GM12801 (cell line): ENCODE measurements around the gene STAG1.

Experiments used
- TF ChIP-seq, protein P1 (sequence below): IDR thresholded peaks from one replicate; pipeline ENCODE4 v1.5.1; 2011; ENCODE audit warnings: control low read depth; ENCODE audit not compliant: insufficient read length; ENCODE audit errors: extremely low read depth

Gene STAG1

DNA sequence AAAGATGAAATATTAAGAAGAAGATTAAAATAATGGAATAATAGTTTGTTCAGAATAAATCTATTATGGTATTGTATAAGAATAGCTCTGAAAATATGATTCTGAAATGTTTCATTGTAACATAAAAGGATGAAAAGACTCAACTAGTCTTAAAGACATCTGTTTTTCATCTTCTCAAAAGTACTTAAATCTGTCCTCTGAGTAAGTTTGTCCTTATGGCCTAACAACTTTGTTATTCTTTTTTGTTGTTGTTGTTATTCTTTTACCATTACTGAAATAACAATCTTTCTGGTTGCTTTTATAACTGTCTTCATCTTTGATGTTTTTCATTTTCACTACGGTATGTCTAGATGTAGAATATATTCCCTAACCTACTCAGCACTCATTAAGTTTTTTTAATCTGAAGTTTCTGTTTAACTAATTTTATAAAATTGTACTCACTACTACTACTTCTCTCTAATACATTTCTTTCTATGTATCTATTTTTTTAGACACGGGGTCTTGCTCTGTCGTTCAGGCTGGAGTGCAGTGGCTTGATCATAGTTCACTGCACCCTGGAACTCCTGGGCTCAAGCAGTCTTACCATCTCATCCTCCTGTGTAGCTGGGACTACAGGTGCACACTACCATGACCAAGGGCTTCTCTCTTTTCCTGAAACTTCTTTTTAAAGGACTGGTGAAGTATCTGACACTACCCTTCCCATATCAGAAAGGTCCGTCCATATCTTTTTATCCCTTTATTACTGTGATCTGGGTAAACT is 261.4 kb downstream of the STAG1 start:
- TF ChIP-seq, protein P1, sequence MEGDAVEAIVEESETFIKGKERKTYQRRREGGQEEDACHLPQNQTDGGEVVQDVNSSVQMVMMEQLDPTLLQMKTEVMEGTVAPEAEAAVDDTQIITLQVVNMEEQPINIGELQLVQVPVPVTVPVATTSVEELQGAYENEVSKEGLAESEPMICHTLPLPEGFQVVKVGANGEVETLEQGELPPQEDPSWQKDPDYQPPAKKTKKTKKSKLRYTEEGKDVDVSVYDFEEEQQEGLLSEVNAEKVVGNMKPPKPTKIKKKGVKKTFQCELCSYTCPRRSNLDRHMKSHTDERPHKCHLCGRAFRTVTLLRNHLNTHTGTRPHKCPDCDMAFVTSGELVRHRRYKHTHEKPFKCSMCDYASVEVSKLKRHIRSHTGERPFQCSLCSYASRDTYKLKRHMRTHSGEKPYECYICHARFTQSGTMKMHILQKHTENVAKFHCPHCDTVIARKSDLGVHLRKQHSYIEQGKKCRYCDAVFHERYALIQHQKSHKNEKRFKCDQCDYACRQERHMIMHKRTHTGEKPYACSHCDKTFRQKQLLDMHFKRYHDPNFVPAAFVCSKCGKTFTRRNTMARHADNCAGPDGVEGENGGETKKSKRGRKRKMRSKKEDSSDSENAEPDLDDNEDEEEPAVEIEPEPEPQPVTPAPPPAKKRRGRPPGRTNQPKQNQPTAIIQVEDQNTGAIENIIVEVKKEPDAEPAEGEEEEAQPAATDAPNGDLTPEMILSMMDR = no peak

DNA sequence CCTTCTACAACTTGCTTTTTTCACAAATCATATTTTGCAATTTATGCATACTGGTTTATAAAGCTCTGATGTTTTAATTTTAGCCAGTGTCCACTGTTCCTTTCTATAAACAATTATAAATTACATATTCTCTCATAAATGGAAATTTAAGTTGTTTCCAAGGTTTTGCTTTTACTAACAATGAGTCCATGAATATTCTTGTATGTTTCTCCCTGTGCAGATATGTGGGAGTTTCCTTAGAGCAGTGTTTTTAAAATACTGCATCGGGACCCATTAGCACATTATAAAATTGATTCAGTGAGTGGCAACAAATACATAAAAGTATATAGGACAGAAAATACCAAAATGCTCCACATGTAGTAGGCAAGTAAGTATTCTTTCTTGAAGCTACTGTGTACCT is 266.4 kb downstream of the STAG1 start:
- TF ChIP-seq, protein P1 = no peak

DNA sequence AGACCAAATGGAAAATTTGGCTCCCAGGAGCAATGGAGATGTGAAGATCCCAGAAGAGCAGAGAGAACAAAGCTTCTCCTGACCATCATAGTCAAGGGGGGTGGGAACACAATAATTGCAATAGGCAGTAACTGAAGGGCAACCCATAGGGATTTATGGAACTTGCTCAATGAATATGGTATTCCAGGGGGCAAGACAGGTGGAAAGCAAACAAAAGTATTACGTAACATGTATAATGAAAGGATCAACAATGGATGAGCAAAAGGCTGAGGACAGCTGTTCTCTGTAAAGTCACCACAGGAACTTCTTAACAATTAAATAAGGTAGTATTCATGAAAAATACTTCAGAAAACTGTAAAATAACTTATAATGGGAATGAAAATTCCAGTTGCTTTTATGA is 275.9 kb downstream of the STAG1 start:
- TF ChIP-seq, protein P1 = no peak

DNA sequence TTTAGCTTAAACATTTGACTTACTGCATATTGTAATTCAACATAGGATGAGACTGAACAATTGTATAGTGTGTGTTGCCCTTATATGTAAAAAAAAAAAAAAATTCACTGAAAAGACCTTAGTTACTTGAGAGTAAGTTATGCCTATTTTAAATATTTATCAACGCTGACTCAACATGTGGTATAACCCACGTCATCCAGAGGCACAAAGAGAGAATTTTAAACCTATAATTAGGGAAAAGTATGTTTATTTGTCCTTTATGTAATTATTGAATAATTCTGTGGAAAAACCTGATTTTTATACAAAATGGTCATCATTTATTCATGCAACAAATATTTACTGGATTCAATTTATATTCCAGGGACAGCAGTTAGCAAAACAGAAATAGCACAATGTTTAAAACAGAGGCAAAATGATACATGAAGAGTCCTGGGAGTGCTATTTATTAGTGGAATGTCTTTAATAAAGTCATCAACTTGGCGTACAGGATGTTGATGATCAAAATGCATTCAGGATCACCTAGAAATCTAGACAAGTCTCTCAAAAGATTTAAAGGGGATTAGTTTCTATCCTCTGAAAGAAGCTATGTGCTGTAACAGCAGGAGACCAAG is 278.4 kb downstream of the STAG1 start:
- TF ChIP-seq, protein P1 = no peak

DNA sequence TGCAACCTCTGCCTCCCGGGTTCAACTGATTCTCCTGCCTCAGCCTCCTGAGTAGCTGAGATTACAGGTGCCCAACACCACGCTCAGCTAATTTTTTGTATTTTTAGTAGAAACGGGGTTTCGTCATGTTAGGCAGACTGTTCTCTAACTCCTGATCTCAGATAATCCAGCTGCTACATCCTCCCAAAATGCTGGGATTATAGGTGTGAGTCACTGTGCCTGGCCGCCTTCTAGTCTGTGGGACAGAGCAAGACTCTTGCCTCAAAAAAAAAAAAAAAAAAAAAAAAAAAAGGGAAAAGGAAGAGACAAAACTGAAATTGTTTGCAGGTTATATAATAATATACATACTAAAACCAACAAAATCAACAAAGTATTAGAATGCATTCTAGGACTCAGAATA is 286.9 kb downstream of the STAG1 start:
- TF ChIP-seq, protein P1 = no peak

DNA sequence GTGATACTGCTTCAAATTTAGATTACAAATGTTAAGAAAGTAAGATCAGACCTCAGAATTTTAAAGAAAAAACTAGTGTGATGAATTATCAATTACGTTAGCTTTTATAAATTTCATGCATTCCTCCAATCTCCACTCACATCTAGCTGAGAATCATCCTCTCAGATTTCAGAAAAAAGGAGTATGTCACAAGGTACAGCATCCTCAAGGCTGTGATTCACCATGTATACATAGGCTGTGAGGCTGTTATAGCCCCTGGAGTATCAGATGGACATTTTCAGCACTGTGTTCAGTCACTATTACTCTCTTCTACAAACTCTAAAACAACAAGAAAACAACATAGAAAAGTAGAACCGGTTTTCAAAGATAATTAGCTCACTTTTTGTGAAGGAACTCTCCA is 287.7 kb downstream of the STAG1 start:
- TF ChIP-seq, protein P1 = no peak

DNA sequence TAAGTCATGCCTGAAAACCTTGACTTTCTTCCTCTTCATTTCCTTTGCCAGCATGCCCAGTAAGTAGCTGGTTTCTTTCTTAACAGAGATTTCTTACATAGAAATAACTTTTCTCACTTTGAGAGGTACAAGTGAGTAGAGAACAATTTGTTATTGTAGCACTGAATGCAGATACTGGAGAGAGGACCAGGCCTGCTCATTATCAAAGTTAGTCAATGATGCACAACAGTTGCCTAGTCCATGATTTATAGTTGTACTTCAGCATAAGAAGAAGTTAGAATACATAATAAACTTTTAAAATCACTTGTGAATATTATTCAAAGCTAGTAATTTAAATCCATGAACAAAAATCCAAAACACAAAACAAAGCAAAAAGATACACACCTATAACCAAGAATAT is 289.0 kb downstream of the STAG1 start:
- TF ChIP-seq, protein P1 = no peak
